Right forelimb (tissue), 1 donor: ENCODE results near the gene VAMP7.
"Not testable (repeated sequence)": the region's sequence is repeated elsewhere in the genome, so short reads cannot be mapped to it uniquely, and the experiment has no call there.

ENCODE experiments used
- DNase-seq: peaks from one replicate; pipeline ENCODE4 v3.0.0-alpha.2; 2018

VAMP7 gene

GRCh38 chrX:155881158-155881993 is at the start of gene VAMP7:
VAMP7 (plus strand) TSS chrX:155881345; CDS start chrX:155889467, 8,122 bp downstream.
- DNase-seq, result peak; percentile 89

GRCh38 chrX:155841232-155841631 is 39.9 kb upstream of the VAMP7 start:
- DNase-seq, result no peak

GRCh38 chrX:155851786-155852185 is 29.4 kb upstream of the VAMP7 start:
- DNase-seq, result not testable (repeated sequence)

GRCh38 chrX:155857561-155857960 is 23.6 kb upstream of the VAMP7 start:
- DNase-seq, result no peak

- DNase-seq, result no peak
These were observed 16.5 kb upstream of the VAMP7 start for GRCh38 chrX:155864655-155865054.

- DNase-seq, result no peak
These were observed 16.0 kb upstream of the VAMP7 start for GRCh38 chrX:155865193-155865592.

GRCh38 chrX:155867821-155868220 is 13.3 kb upstream of the VAMP7 start:
- no peak for DNase-seq

- no peak for DNase-seq
These were observed 10.2 kb upstream of the VAMP7 start for GRCh38 chrX:155870958-155871357.

- DNase-seq, result no peak
These were observed 9.2 kb upstream of the VAMP7 start for GRCh38 chrX:155871934-155872333.

- DNase-seq, result no peak
These were observed 8.0 kb upstream of the VAMP7 start for GRCh38 chrX:155873188-155873587.

- DNase-seq, result no peak
These were observed 6.4 kb upstream of the VAMP7 start for GRCh38 chrX:155874571-155875244.

- no peak for DNase-seq
These were observed 4.4 kb upstream of the VAMP7 start for GRCh38 chrX:155876704-155877103.

GRCh38 chrX:155877288-155877687 is 3.9 kb upstream of the VAMP7 start:
- no peak for DNase-seq

GRCh38 chrX:155880586-155881157 is 473 bp upstream of the VAMP7 start:
- no peak for DNase-seq

GRCh38 chrX:155886409-155886808 is 5.3 kb downstream of the VAMP7 start:
- DNase-seq, result no peak

GRCh38 chrX:155888139-155888538 is 7.0 kb downstream of the VAMP7 start:
- no peak for DNase-seq

- no peak for DNase-seq
These were observed 8.2 kb downstream of the VAMP7 start for GRCh38 chrX:155889328-155889727.

- DNase-seq, result no peak
These were observed 10.5 kb downstream of the VAMP7 start for GRCh38 chrX:155891446-155892210.

- DNase-seq, result no peak
These were observed 12.4 kb downstream of the VAMP7 start for GRCh38 chrX:155893521-155893920.

GRCh38 chrX:155896512-155896911 is 15.4 kb downstream of the VAMP7 start:
- no peak for DNase-seq

- no peak for DNase-seq
These were observed 18.2 kb downstream of the VAMP7 start for GRCh38 chrX:155899366-155899765.

- DNase-seq, result no peak
These were observed 19.6 kb downstream of the VAMP7 start for GRCh38 chrX:155900765-155901164.

- not testable (repeated sequence) for DNase-seq
These were observed 26.5 kb downstream of the VAMP7 start for GRCh38 chrX:155907661-155908060.
